HepG2 (cell line): Measurements from ENCODE around the gene TRAPPC12. TPM values are rescaled to one million over a fixed set of nuclear protein-coding genes. Genes with fewer than 3 reads are reported as not detected.

ENCODE experiments used
- ATF2 ChIP-seq: sonication (generic); formaldehyde crosslinking; IDR thresholded peaks from 2 replicates; pipeline ENCODE4 v1.4.0; 2020; ENCODE audit warnings: missing genetic modification reagents
- ETV5 ChIP-seq: IDR thresholded peaks from 2 replicates; pipeline ENCODE4 v1.6.1; 2018; ENCODE audit warnings: missing biosample characterization, missing genetic modification reagents, inconsistent platforms, borderline replicate concordance
- GMEB2 ChIP-seq: IDR thresholded peaks from 2 replicates; pipeline ENCODE4 v1.6.1; 2016; ENCODE audit warnings: missing biosample characterization, missing genetic modification reagents, low read depth
- HBP1 ChIP-seq: IDR thresholded peaks from 2 replicates; pipeline ENCODE4 v1.6.1; 2016; ENCODE audit warnings: low read depth, control low read depth
- HNF4A ChIP-seq: sonication (generic); formaldehyde crosslinking; IDR thresholded peaks from 2 replicates; pipeline ENCODE4 v1.4.0; 2020; ENCODE audit warnings: missing genetic modification reagents
- MTA3 ChIP-seq: sonication (generic); formaldehyde crosslinking; IDR thresholded peaks from 2 replicates; pipeline ENCODE4 v1.4.0; 2020; ENCODE audit warnings: missing genetic modification reagents
- SATB2 ChIP-seq: sonication (generic); formaldehyde crosslinking; IDR thresholded peaks from 2 replicates; pipeline ENCODE4 v1.5.0; 2020; ENCODE audit warnings: missing genetic modification reagents
- SKIL ChIP-seq: sonication (generic); formaldehyde crosslinking; IDR thresholded peaks from 2 replicates; pipeline ENCODE4 v1.8.0; 2022; ENCODE audit warnings: missing genetic modification reagents, mild to moderate bottlenecking, moderate library complexity, borderline replicate concordance
- SNAPC5 ChIP-seq: sonication (generic); formaldehyde crosslinking; IDR thresholded peaks from 2 replicates; pipeline ENCODE4 v1.8.1; 2023; ENCODE audit warnings: mild to moderate bottlenecking, missing genetic modification reagents, borderline replicate concordance
- STAT5B ChIP-seq: sonication (generic); formaldehyde crosslinking; IDR thresholded peaks from 2 replicates; pipeline ENCODE4 v1.4.0; 2020; ENCODE audit warnings: missing genetic modification reagents
- THAP9 ChIP-seq: sonication (generic); formaldehyde crosslinking; IDR thresholded peaks from 2 replicates; pipeline ENCODE4; 2020; ENCODE audit warnings: missing genetic modification reagents, mild to moderate bottlenecking, borderline replicate concordance
- ZNF143 ChIP-seq: sonication (generic); formaldehyde crosslinking; IDR thresholded peaks from 2 replicates; pipeline ENCODE4 v1.4.0; 2020; ENCODE audit warnings: missing genetic modification reagents
- ZNF180 ChIP-seq: sonication (generic); formaldehyde crosslinking; IDR thresholded peaks from 2 replicates; pipeline ENCODE4 v1.4.0; 2020; ENCODE audit warnings: low read depth, missing genetic modification reagents, borderline replicate concordance
- ZNF333 ChIP-seq: sonication (generic); formaldehyde crosslinking; IDR thresholded peaks from 2 replicates; pipeline ENCODE4 v1.4.0; 2020; ENCODE audit warnings: mild to moderate bottlenecking, missing genetic modification reagents, borderline replicate concordance
- ZNF484 ChIP-seq: sonication (generic); formaldehyde crosslinking; IDR thresholded peaks from 2 replicates; pipeline ENCODE4 v1.5.1; 2020; ENCODE audit warnings: mild to moderate bottlenecking, low read depth, missing genetic modification reagents, borderline replicate concordance
- ZNF691 ChIP-seq: sonication (generic); formaldehyde crosslinking; IDR thresholded peaks from 2 replicates; pipeline ENCODE4 v1.4.0; 2020; ENCODE audit warnings: missing genetic modification reagents, low read depth, mild to moderate bottlenecking, borderline replicate concordance
- polyA plus RNA-seq, 8 experiments: library from polyadenylated mRNA; depleted of rRNA in 3 of 8; stranded (reverse) in 7 of 8; unstranded in 1 of 8; fragments of >200 nt; fragmentation: Illumina TruSeq in 4 of 8; extraction: Trizol in 4 of 8; gene quantifications; 2 replicates each; pipeline versions ENCODE4 v1.2.1 to v1.2.3, GENCODE V29; 2011 to 2016; ENCODE audit warnings: low read depth in 4 of 8, missing spikeins in 1 of 8, mixed read lengths in 1 of 8; ENCODE audit not compliant: insufficient read depth in 1 of 8
- total RNA-seq, 5 experiments: library from RNA; depleted of rRNA; stranded (reverse); fragments of >200 nt; fragmentation: Illumina TruSeq; extraction: Trizol; gene quantifications; 2 replicates each; pipeline ENCODE4 v1.2.3, GENCODE V29; 2016; ENCODE audit warnings: low read depth in 1 of 5

The TRAPPC12 gene
- total and polyA plus RNA-seq, 2 of the 13 experiments (the other 11 are each of a cell fraction or from before 2014, with no cell fraction given), result 46.4 to 97.7 TPM

GRCh38 chr2:3379647-3380534, at the start of gene TRAPPC12 (continued):
- no peak; the same call in none of the 2 replicates for TF ChIP-seq HBP1
- peak; percentile 44 for TF ChIP-seq SKIL (CRISPR knock-in tag)
- TF ChIP-seq ZNF333 (CRISPR knock-in tag), result peak; percentile 97
- TF ChIP-seq SNAPC5, result 0 out of 2 replicates have a peak, but pooled peaks have one; percentile 77
- TF ChIP-seq ATF2 (CRISPR knock-in tag), result peak; percentile 93
- TF ChIP-seq ZNF180, result no peak; the same call in 1 of the 2 replicates
- TF ChIP-seq GMEB2 (CRISPR knock-in tag), result 0 out of 2 replicates have a peak, but pooled peaks have one; percentile 20
- TF ChIP-seq ZNF691, result no peak; the same call in none of the 2 replicates
- no peak; the same call in none of the 2 replicates for TF ChIP-seq SATB2 (CRISPR knock-in tag)
- TF ChIP-seq ETV5, result peak; percentile 94
- no peak for TF ChIP-seq MTA3 (CRISPR knock-in tag)
- peak; percentile 56; the same call in 1 of the 2 replicates for TF ChIP-seq STAT5B (CRISPR knock-in tag)
- TF ChIP-seq HNF4A, result peak; percentile 94
- peak; percentile 93 for TF ChIP-seq THAP9 (CRISPR knock-in tag)
- no peak for TF ChIP-seq ZNF143 (CRISPR knock-in tag)
- 0 out of 2 replicates have a peak, but pooled peaks have one; percentile 86 for TF ChIP-seq ZNF484 (CRISPR knock-in tag)
